ENCODE results near the gene MAD1L1. TPM values are rescaled to one million over a fixed set of nuclear protein-coding genes. Genes with fewer than 3 reads are reported as not detected.

The MAD1L1 gene
- total and polyA plus RNA-seq, 2 of the 8 experiments (the other 6 are each of a cell fraction or from before 2014, with no cell fraction given) = 40.4 to 44.6 TPM

GRCh38 chr7:1945558-1945957 lies 287.2 kb downstream of the MAD1L1 start:
- H2BK120ac ChIP-seq (replicated peaks; ENCODE audit: low read depth, low read length) = no peak overlapping the region
- H2AK5ac ChIP-seq (ENCODE audit: low read depth, low read length) = no peak overlapping the region
- H3K36me3 ChIP-seq (ENCODE audit: control insufficient read depth in 2 of 4, insufficient read depth in 4 of 4, low read length in 3 of 4) = no peaks in the 10 kb centered on the region
- no peaks in the 10 kb centered on the region for H3K27me3 ChIP-seq (replicated peaks in 1 of 4; ENCODE audit: control insufficient read depth in 3 of 4, extremely low read depth in 1 of 4, insufficient read depth in 3 of 4, low read length in 3 of 4)
- no peak for DNase-seq (ENCODE audit: low read depth in 1 of 2, low spot score in 2 of 2)
- no peak overlapping the region for H3K4me3 ChIP-seq (ENCODE audit: extremely low read depth in 1 of 4, insufficient read depth in 2 of 4, low read depth in 3 of 4, low read length in 4 of 4)
- H4K8ac ChIP-seq (ENCODE audit: extremely low read depth, insufficient read depth, low read length) = no peak overlapping the region
- no peak overlapping the region for H3K27ac ChIP-seq (ENCODE audit: low read depth, low read length)
- H3K14ac ChIP-seq (ENCODE audit: insufficient read length) = no peak overlapping the region
- no peak overlapping the region for H3K56ac ChIP-seq (replicated peaks; ENCODE audit: insufficient read length, low read depth, low read length)
- no peak overlapping the region for H4K91ac ChIP-seq (replicated peaks; ENCODE audit: insufficient read length, low read length)
- peaks cover 0 to 16% (median 8%) of the 10 kb centered on the region in 4 experiments; a peak in 6 of 7 replicates for H3K4me1 ChIP-seq (replicated peaks in 1 of 4; ENCODE audit: control insufficient read depth in 3 of 4, insufficient read depth in 4 of 4, low read length in 3 of 4)
- no peak overlapping the region for H3K9ac ChIP-seq (replicated peaks in 1 of 4; ENCODE audit: extremely low read depth in 1 of 4, low read depth in 3 of 4, low read length in 3 of 4)
- CTCF ChIA-PET (ENCODE audit: partially characterized antibody) = no interaction called here
- H3K9me3 ChIP-seq (ENCODE audit: insufficient read depth in 2 of 2, low read depth in 1 of 2, low read length in 1 of 2) = no peaks in the 10 kb centered on the region
- H3K79me2 ChIP-seq (ENCODE audit: control insufficient read depth in 1 of 2, insufficient read depth in 2 of 2, low read length in 2 of 2) = 0 out of 4 replicates have a peak, but pooled peaks cover 0 to 2% of the 10 kb centered on the region in 2 experiments
- TF ChIP-seq RAD21 (IDR thresholded peaks at IDR 0.05 in 1 of 2, conservative IDR thresholded peaks at IDR 0.05 in 1 of 2; ENCODE audit: low read depth in 2 of 2, low read length in 2 of 2) (no peak), YY1 (IDR thresholded peaks at IDR 0.05; ENCODE audit: low read depth, low read length) (no peak), RBBP5 (IDR thresholded peaks at IDR 0.05; ENCODE audit: borderline replicate concordance, low read depth, low read length) (no peak), BCL11A (IDR thresholded peaks at IDR 0.05; ENCODE audit: low read depth in 2 of 2, low read length in 2 of 2) (no peak), KDM1A (IDR thresholded peaks at IDR 0.05; ENCODE audit: borderline replicate concordance, low read length) (no peak)
- H3K4ac ChIP-seq (replicated peaks; ENCODE audit: insufficient read length, low read depth, low read length) = no peak overlapping the region
- no peak overlapping the region for H2BK12ac ChIP-seq (ENCODE audit: low read depth, low read length)
- WGBS, 2 experiments (ENCODE audit: extremely low coverage in 1 of 2, insufficient coverage in 1 of 2, insufficient read length in 1 of 2, insufficient replicate concordance in 2 of 2, low coverage in 1 of 2, low lambda C conversion rate in 2 of 2, missing lambda C conversion rate in 1 of 2) = 82% methylated on average over 14 of the region's 14 CpGs; no CpG with 5 or more reads in 1 of the 2 experiments
- H2BK5ac ChIP-seq (ENCODE audit: low read depth, low read length) = no peak overlapping the region
- no peak overlapping the region for H3K4me2 ChIP-seq (ENCODE audit: insufficient read depth in 1 of 2, low read depth in 2 of 2, low read length in 2 of 2)
- POLR2A ChIA-PET (ENCODE audit: partially characterized antibody) = no interaction called here
- FAIRE-seq = no peak
- H3K18ac ChIP-seq (ENCODE audit: extremely low read depth, low read length) = no peak overlapping the region; the same call in 1 of the 2 replicates
- H4K5ac ChIP-seq (ENCODE audit: insufficient read length, low read depth, low read length) = no peak overlapping the region
- no peak overlapping the region for H2AFZ ChIP-seq (ENCODE audit: low read length)
- H3K23me2 ChIP-seq (ENCODE audit: low read depth, low read length) = no peaks in the 10 kb centered on the region
- H3K23ac ChIP-seq (ENCODE audit: insufficient read length) = no peak overlapping the region
- H3K79me1 ChIP-seq (ENCODE audit: low read depth, low read length) = no peaks in the 10 kb centered on the region; the same call in 1 of the 2 replicates
- H2BK20ac ChIP-seq (ENCODE audit: low read length) = no peak overlapping the region
- H4K20me1 ChIP-seq (replicated peaks in 1 of 2; ENCODE audit: control insufficient read depth in 1 of 2, insufficient read depth in 2 of 2, low read length in 2 of 2) = no peaks in the 10 kb centered on the region
- H2BK15ac ChIP-seq (ENCODE audit: low read length) = no peak overlapping the region
